ENCODE data around the gene AUTS2.

AUTS2 gene

DNA sequence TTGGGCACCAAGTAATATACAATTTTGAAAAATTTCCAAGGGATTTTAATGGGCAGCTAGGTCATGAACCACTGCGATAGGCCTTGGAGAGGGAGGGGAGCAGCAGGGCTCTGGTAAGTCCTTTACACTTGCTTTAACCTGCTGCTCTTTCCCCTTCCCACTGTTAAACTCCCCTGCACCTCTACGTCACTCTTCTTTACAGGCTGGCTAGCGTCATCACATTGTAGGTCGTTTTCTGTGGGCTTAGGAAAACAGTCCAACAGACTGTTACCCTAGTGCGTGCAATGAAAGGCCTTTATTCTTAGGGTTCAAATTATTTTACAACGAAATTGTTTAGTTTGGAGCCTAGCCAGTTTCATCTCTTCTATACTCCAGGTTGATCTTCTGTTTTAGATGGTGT lies 235.7 kb downstream of the AUTS2 start:
- Histone ChIP-seq H3K27ac (ENCODE audit: low read depth in 2 of 2, low read length in 2 of 2) (no peak overlapping the region), H3K4me3 (ENCODE audit: low read length in 2 of 2) (no peak overlapping the region), H3K9ac (ENCODE audit: low read depth in 1 of 2, low read length in 2 of 2) (no peak overlapping the region), H3K36me3 (ENCODE audit: control insufficient read depth in 2 of 2, insufficient read depth in 2 of 2, low read length in 2 of 2) (no peaks in the 10 kb centered on the region), H3K27me3 (ENCODE audit: control insufficient read depth in 2 of 2, insufficient read depth in 2 of 2, low read length in 2 of 2) (no peaks in the 10 kb centered on the region), H3K4me1 (ENCODE audit: control insufficient read depth in 2 of 2, insufficient read depth in 2 of 2, low read length in 2 of 2) (no peaks in the 10 kb centered on the region), H3K9me3 (ENCODE audit: control insufficient read depth in 2 of 2, low read length in 2 of 2) (no peaks in the 10 kb centered on the region)

DNA sequence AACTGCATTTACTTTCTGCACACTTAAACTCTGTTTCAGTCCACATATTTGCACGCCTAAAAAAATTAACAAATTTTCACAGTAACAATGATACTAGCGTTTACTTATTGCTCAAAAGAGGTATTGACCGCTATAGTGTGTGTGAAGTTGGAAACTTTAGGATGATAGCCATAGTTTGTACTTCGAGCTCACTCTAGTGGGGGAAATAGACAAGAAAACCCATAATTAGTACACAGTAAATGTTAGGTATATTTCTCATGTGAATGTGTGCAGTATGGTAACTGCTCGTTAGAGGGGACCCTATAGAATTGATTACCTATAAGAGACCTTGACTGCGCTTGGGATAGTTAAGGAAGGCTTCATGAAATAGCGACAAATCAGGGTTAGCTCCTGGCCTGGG lies 238.4 kb downstream of the AUTS2 start:
- Histone ChIP-seq H3K9me3 (ENCODE audit: control insufficient read depth in 2 of 2, low read length in 2 of 2) (no peaks in the 10 kb centered on the region), H3K36me3 (ENCODE audit: control insufficient read depth in 2 of 2, insufficient read depth in 2 of 2, low read length in 2 of 2) (no peaks in the 10 kb centered on the region)

DNA sequence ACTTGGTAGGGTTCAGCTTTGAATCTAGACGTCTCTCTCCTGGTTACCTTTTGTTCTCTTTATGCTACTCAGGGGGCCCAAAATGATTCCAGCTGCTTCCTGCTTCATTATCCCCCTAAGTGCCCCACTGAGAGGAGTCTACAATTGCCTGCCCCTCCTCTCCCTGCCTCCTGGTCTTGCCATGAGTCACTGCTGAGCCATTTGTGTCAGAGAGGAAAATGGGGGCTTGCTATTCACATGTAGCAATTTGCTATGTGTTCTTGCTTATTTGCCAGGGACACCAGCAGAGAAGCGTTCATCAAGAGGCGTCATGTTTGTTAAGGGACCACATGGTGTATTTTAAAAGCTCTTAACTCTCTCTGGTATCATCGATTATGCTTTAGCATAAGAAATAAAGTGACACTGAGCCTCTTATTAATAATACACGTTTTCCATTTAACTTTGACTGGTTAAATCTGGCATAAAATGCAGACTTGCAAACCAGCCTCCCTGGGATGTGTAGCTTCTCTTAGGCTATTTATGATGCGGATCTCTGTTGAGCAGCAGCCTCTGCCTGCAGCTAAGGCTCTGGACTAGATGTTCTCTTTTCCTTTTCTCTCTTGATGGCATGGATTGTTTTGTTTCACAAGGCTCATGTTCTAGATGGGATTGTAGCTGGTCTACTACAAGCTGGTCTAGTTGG lies 239.3 kb downstream of the AUTS2 start:
- no peaks in the 10 kb centered on the region for H3K36me3 ChIP-seq (ENCODE audit: control insufficient read depth in 2 of 2, insufficient read depth in 2 of 2, low read length in 2 of 2)
- H3K27ac ChIP-seq (ENCODE audit: low read depth in 2 of 2, low read length in 2 of 2): no peak overlapping the region
- H3K9ac ChIP-seq (ENCODE audit: low read depth in 1 of 2, low read length in 2 of 2): no peak overlapping the region

More for the DNA sequence above, 238.4 kb downstream of the AUTS2 start:
- H3K9ac ChIP-seq (ENCODE audit: low read depth in 1 of 2, low read length in 2 of 2): no peak overlapping the region
- no peaks in the 10 kb centered on the region for H3K4me1 ChIP-seq (ENCODE audit: control insufficient read depth in 2 of 2, insufficient read depth in 2 of 2, low read length in 2 of 2)
- no peak overlapping the region for H3K4me3 ChIP-seq (ENCODE audit: low read length in 2 of 2)
- peaks cover 0 to 2% of the 10 kb centered on the region in 2 donors for H3K27me3 ChIP-seq (ENCODE audit: control insufficient read depth in 2 of 2, insufficient read depth in 2 of 2, low read length in 2 of 2)
- H3K27ac ChIP-seq (ENCODE audit: low read depth in 2 of 2, low read length in 2 of 2): no peak overlapping the region

GRCh38 chr7:69839782-69840181 lies 241.5 kb downstream of the AUTS2 start:
- Histone ChIP-seq H3K9me3 (ENCODE audit: control insufficient read depth in 2 of 2, low read length in 2 of 2) (no peaks in the 10 kb centered on the region), H3K4me3 (ENCODE audit: low read length in 2 of 2) (no peak overlapping the region), H3K9ac (ENCODE audit: low read depth in 1 of 2, low read length in 2 of 2) (no peak overlapping the region), H3K27me3 (ENCODE audit: control insufficient read depth in 2 of 2, insufficient read depth in 2 of 2, low read length in 2 of 2) (peaks cover 0 to 2% of the 10 kb centered on the region in 2 donors), H3K36me3 (ENCODE audit: control insufficient read depth in 2 of 2, insufficient read depth in 2 of 2, low read length in 2 of 2) (no peaks in the 10 kb centered on the region), H3K4me1 (ENCODE audit: control insufficient read depth in 2 of 2, insufficient read depth in 2 of 2, low read length in 2 of 2) (no peaks in the 10 kb centered on the region), H3K27ac (ENCODE audit: low read depth in 2 of 2, low read length in 2 of 2) (no peak overlapping the region)

More for the DNA sequence above, 239.3 kb downstream of the AUTS2 start:
- Histone ChIP-seq H3K4me3 (ENCODE audit: low read length in 2 of 2) (no peak overlapping the region), H3K27me3 (ENCODE audit: control insufficient read depth in 2 of 2, insufficient read depth in 2 of 2, low read length in 2 of 2) (peaks cover 0 to 2% of the 10 kb centered on the region in 2 donors), H3K9me3 (ENCODE audit: control insufficient read depth in 2 of 2, low read length in 2 of 2) (no peaks in the 10 kb centered on the region), H3K4me1 (ENCODE audit: control insufficient read depth in 2 of 2, insufficient read depth in 2 of 2, low read length in 2 of 2) (no peaks in the 10 kb centered on the region)

DNA sequence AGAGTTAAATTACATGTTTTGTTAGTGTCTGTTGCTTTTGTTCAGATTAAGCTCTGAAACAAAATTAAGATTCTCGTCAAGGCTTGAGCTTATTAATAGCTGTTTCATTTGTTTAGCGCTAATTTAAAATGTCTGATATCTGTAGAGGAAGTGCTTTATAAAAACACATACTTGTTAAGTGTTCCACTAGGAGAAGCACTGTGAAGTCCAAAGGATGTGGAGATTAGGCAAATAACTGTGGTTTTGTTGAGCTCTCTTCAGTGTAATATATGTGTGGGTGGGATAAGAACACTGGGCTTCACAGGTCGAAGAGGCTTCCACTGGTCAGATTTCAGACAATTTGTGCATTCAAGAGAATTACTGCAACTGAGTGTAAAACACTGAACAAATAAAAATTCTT lies 242.0 kb downstream of the AUTS2 start:
- Histone ChIP-seq H3K36me3 (ENCODE audit: control insufficient read depth in 2 of 2, insufficient read depth in 2 of 2, low read length in 2 of 2) (no peaks in the 10 kb centered on the region), H3K9ac (ENCODE audit: low read depth in 1 of 2, low read length in 2 of 2) (no peak overlapping the region), H3K4me1 (ENCODE audit: control insufficient read depth in 2 of 2, insufficient read depth in 2 of 2, low read length in 2 of 2) (no peaks in the 10 kb centered on the region), H3K27ac (ENCODE audit: low read depth in 2 of 2, low read length in 2 of 2) (no peak overlapping the region), H3K9me3 (ENCODE audit: control insufficient read depth in 2 of 2, low read length in 2 of 2) (no peaks in the 10 kb centered on the region), H3K4me3 (ENCODE audit: low read length in 2 of 2) (no peak overlapping the region), H3K27me3 (ENCODE audit: control insufficient read depth in 2 of 2, insufficient read depth in 2 of 2, low read length in 2 of 2) (peaks cover 0 to 2% of the 10 kb centered on the region in 2 donors)

DNA sequence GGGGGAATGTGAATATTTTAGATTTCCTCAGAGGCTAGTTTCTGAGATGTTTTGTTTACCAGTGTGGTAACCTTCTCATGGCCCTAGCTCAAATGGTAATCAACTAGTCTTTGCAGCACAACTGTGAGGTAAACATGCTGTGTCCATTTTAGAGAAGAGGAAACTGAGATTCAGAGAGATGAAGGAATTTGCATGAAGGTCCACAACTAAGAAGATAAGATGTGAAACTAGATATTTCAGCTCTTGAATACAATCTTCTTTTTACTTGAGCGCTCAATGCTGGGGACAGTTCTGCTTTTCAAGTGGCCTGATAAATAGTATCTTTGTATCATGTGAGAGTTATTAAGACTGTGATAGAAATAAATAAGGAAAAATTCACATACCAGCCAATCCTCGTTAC lies 245.4 kb downstream of the AUTS2 start:
- no peak overlapping the region for H3K4me3 ChIP-seq (ENCODE audit: low read length in 2 of 2)
- H3K9ac ChIP-seq (ENCODE audit: low read depth in 1 of 2, low read length in 2 of 2): no peak overlapping the region
- H3K9me3 ChIP-seq (ENCODE audit: control insufficient read depth in 2 of 2, low read length in 2 of 2): no peaks in the 10 kb centered on the region
- H3K27me3 ChIP-seq (ENCODE audit: control insufficient read depth in 2 of 2, insufficient read depth in 2 of 2, low read length in 2 of 2): peaks cover 0 to 2% of the 10 kb centered on the region in 2 donors
- H3K4me1 ChIP-seq (ENCODE audit: control insufficient read depth in 2 of 2, insufficient read depth in 2 of 2, low read length in 2 of 2): no peaks in the 10 kb centered on the region
- no peak overlapping the region for H3K27ac ChIP-seq (ENCODE audit: low read depth in 2 of 2, low read length in 2 of 2)
- no peaks in the 10 kb centered on the region for H3K36me3 ChIP-seq (ENCODE audit: control insufficient read depth in 2 of 2, insufficient read depth in 2 of 2, low read length in 2 of 2)

DNA sequence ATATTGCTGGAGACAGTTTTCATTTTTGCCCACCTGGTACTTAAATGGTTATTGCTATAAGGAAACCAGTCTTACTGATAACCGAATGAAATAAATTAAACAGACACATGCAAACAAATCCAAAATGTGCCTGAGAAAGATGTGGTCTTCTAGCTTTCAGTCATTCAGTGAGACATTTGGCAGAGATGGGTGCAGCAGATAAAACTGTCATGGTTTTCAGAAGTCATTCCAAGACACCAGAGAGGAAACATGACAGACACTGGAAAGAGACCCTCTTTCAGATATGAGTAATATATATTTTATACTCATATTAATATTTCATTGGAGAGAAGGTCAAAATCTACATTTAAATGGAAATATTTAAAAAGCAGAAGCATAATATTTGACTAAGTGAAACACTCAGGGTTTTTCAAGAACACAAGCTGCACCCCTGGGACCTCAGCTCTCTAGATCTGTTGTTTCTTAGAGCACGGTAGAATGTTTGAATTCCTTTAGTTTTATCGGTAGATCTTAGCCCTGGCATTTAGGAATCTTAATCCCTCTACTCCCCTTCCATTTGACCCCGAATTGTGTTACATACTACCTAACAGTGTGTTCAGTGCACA lies 246.1 kb downstream of the AUTS2 start:
- H3K4me1 ChIP-seq (ENCODE audit: control insufficient read depth in 2 of 2, insufficient read depth in 2 of 2, low read length in 2 of 2): no peaks in the 10 kb centered on the region
- H3K9ac ChIP-seq (ENCODE audit: low read depth in 1 of 2, low read length in 2 of 2): no peak overlapping the region
- no peaks in the 10 kb centered on the region for H3K9me3 ChIP-seq (ENCODE audit: control insufficient read depth in 2 of 2, low read length in 2 of 2)
- H3K27me3 ChIP-seq (ENCODE audit: control insufficient read depth in 2 of 2, insufficient read depth in 2 of 2, low read length in 2 of 2): peaks cover 0 to 2% of the 10 kb centered on the region in 2 donors
- H3K27ac ChIP-seq (ENCODE audit: low read depth in 2 of 2, low read length in 2 of 2): no peak overlapping the region
- no peaks in the 10 kb centered on the region for H3K36me3 ChIP-seq (ENCODE audit: control insufficient read depth in 2 of 2, insufficient read depth in 2 of 2, low read length in 2 of 2)
- H3K4me3 ChIP-seq (ENCODE audit: low read length in 2 of 2): no peak overlapping the region

DNA sequence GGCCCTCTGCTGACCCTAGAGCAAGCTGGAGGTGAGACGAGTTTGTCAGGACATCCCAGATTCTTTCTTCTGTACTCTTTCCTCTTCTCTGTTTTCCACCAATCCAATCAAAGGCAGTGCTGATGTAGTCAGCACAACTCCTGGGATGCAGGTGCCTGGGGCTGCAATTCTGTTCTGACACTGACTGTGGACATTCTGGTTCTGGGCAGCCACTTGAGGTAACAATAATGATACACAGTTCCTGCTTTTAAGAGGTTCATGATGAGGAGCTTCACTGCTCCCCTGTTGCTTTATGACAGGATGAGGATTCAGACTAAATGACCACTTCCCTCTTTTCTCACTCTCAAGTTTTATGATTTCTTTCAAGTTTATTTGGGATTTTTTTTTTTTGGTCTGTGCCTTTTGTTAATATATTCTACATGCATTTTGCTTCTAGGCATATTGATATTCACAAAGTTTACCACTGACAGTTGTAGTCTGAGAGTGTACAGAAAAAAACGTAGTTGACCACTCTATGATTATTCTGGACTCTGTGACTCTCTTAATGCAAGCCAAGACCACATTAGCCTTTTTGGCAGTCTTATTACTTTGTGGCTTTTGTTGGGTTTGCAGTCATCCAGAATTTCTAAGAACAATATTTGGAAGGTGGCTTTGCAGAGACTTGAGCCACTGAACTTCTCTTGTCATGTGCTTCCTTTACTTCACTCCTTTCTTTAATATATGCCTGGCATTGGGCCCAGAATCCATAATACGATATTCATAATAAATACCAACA lies 247.6 kb downstream of the AUTS2 start:
- H3K36me3 ChIP-seq (ENCODE audit: control insufficient read depth in 2 of 2, insufficient read depth in 2 of 2, low read length in 2 of 2): no peaks in the 10 kb centered on the region
- no peaks in the 10 kb centered on the region for H3K27me3 ChIP-seq (ENCODE audit: control insufficient read depth in 2 of 2, insufficient read depth in 2 of 2, low read length in 2 of 2)
- no peaks in the 10 kb centered on the region for H3K4me1 ChIP-seq (ENCODE audit: control insufficient read depth in 2 of 2, insufficient read depth in 2 of 2, low read length in 2 of 2)
- H3K4me3 ChIP-seq (ENCODE audit: low read length in 2 of 2): no peak overlapping the region
- H3K9me3 ChIP-seq (ENCODE audit: control insufficient read depth in 2 of 2, low read length in 2 of 2): no peaks in the 10 kb centered on the region
- H3K9ac ChIP-seq (ENCODE audit: low read depth in 1 of 2, low read length in 2 of 2): no peak overlapping the region
- H3K27ac ChIP-seq (ENCODE audit: low read depth in 2 of 2, low read length in 2 of 2): no peak overlapping the region

GRCh38 chr7:69847921-69848612 lies 249.8 kb downstream of the AUTS2 start:
- Histone ChIP-seq H3K4me3 (ENCODE audit: low read length in 2 of 2) (no peak overlapping the region), H3K27ac (ENCODE audit: low read depth in 2 of 2, low read length in 2 of 2) (no peak overlapping the region), H3K27me3 (ENCODE audit: control insufficient read depth in 2 of 2, insufficient read depth in 2 of 2, low read length in 2 of 2) (no peaks in the 10 kb centered on the region), H3K4me1 (ENCODE audit: control insufficient read depth in 2 of 2, insufficient read depth in 2 of 2, low read length in 2 of 2) (no peaks in the 10 kb centered on the region), H3K36me3 (ENCODE audit: control insufficient read depth in 2 of 2, insufficient read depth in 2 of 2, low read length in 2 of 2) (no peaks in the 10 kb centered on the region), H3K9me3 (ENCODE audit: control insufficient read depth in 2 of 2, low read length in 2 of 2) (no peaks in the 10 kb centered on the region), H3K9ac (ENCODE audit: low read depth in 1 of 2, low read length in 2 of 2) (no peak overlapping the region)

DNA sequence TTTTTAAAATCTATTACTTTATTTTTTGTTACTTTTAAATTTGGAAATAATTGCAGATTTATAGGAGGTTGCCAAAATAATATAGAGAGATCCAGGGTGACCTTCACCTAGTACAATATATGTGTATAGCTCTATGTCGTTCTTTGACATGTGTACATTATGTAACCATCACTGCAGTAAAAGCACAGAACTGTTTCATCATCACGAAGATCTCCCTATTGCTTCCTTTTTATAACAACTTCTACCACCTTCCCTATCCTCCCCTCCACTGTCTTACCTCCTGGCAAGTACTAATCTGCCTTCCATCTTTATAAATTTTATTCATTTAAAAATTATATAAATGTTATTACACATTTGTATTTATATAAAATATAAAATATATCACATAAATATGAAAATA lies 251.0 kb downstream of the AUTS2 start:
- no peak overlapping the region for H3K4me3 ChIP-seq (ENCODE audit: low read length in 2 of 2)
- H3K36me3 ChIP-seq (ENCODE audit: control insufficient read depth in 2 of 2, insufficient read depth in 2 of 2, low read length in 2 of 2): no peaks in the 10 kb centered on the region
- H3K9me3 ChIP-seq (ENCODE audit: control insufficient read depth in 2 of 2, low read length in 2 of 2): no peaks in the 10 kb centered on the region
- H3K4me1 ChIP-seq (ENCODE audit: control insufficient read depth in 2 of 2, insufficient read depth in 2 of 2, low read length in 2 of 2): no peaks in the 10 kb centered on the region
- H3K27ac ChIP-seq (ENCODE audit: low read depth in 2 of 2, low read length in 2 of 2): no peak overlapping the region
- no peak overlapping the region for H3K9ac ChIP-seq (ENCODE audit: low read depth in 1 of 2, low read length in 2 of 2)
- no peaks in the 10 kb centered on the region for H3K27me3 ChIP-seq (ENCODE audit: control insufficient read depth in 2 of 2, insufficient read depth in 2 of 2, low read length in 2 of 2)

All from mucosa of rectum (tissue), 2 donors.